ENCODE results near the gene HLA-E. TPM values are rescaled to one million over a fixed set of nuclear protein-coding genes. Genes with fewer than 3 reads are reported as not detected.

The HLA-E gene
- total and polyA plus RNA-seq, 2 of the 13 experiments (the other 11 are each of a cell fraction or from before 2014, with no cell fraction given), result 45.2 to 90.4 TPM

- peak; percentile 73 for TF ChIP-seq ZNF574 (CRISPR knock-in tag; IDR thresholded peaks at IDR 0.05)
- TF ChIP-seq POLR2AphosphoS2 (IDR thresholded peaks at IDR 0.05; ENCODE audit: low read depth, low read length), result no peak
- TF ChIP-seq LCORL (IDR thresholded peaks at IDR 0.05), result no peak
- TF ChIP-seq LCORL (CRISPR knock-in tag; IDR thresholded peaks at IDR 0.05), result peak; percentile 80
- peak; percentile 53; the same call in 1 of the 2 replicates for TF ChIP-seq UBTF (CRISPR knock-in tag; IDR thresholded peaks at IDR 0.05)
- TF ChIP-seq ZNF607 (CRISPR knock-in tag; IDR thresholded peaks at IDR 0.05; ENCODE audit: borderline replicate concordance), result 0 out of 2 replicates have a peak, but pooled peaks have one; percentile 51
- peak; percentile 89; the same call in 1 of the 2 replicates for TF ChIP-seq MYNN (CRISPR knock-in tag; IDR thresholded peaks at IDR 0.05; ENCODE audit: low read depth)
- peak; percentile 33; the same call in 1 of the 2 replicates for TF ChIP-seq ZNF431 (CRISPR knock-in tag; IDR thresholded peaks at IDR 0.05; ENCODE audit: borderline replicate concordance, low read depth)
- no peak; the same call in 1 of the 2 replicates for TF ChIP-seq ZNF160 (CRISPR knock-in tag; IDR thresholded peaks at IDR 0.05)
- TF ChIP-seq AHR (CRISPR knock-in tag; IDR thresholded peaks at IDR 0.05), result no peak
- no peak for TF ChIP-seq TRIM22 (IDR thresholded peaks at IDR 0.05)
- TF ChIP-seq NONO (IDR thresholded peaks at IDR 0.05), result no peak
- peak; percentile 74 for TF ChIP-seq NONO (CRISPR knock-in tag; conservative IDR thresholded peaks at IDR 0.05)
- TF ChIP-seq DBP (CRISPR knock-in tag; IDR thresholded peaks at IDR 0.05; ENCODE audit: not compliant biosample characterization), result peak; percentile 55
- TF ChIP-seq PRDM4 (CRISPR knock-in tag; IDR thresholded peaks at IDR 0.05; ENCODE audit: borderline replicate concordance), result no peak
- TF ChIP-seq ZNF850 (CRISPR knock-in tag; conservative IDR thresholded peaks at IDR 0.05), result peak; percentile 75; the same call in 1 of the 2 replicates
- no peak; the same call in 1 of the 2 replicates for TF ChIP-seq SIN3A (IDR thresholded peaks at IDR 0.05; ENCODE audit: borderline replicate concordance, low read depth, low read length)
- TF ChIP-seq ARNT2 (CRISPR knock-in tag; IDR thresholded peaks at IDR 0.05; ENCODE audit: low read depth), result peak; percentile 71; the same call in 1 of the 2 replicates
- peak; percentile 83 for TF ChIP-seq GATAD2A (CRISPR knock-in tag; IDR thresholded peaks at IDR 0.05)
Measured at GRCh38 chr6:30515944-30516753, 26.8 kb downstream of the HLA-E start (continued).
